SK-N-SH (cell line): ENCODE results near the gene RNU7-1. TPM values are rescaled to one million over a fixed set of nuclear protein-coding genes. Genes with fewer than 3 reads are reported as not detected.

Source experiments
- CTCF ChIA-PET: fragments of 300-600, 350-600 bp; formaldehyde crosslinking; extraction: SDS; loops from one replicate; lab custom pipeline; 2021; lab: Yijun Ruan, JAX
- POLR2A ChIA-PET: fragments of 350-600 bp; sonication (Branson Sonifier 250); formaldehyde crosslinking; extraction: SDS; loops from one replicate; lab custom pipeline; 2020; ENCODE audit warnings: antibody characterized with exemption, inconsistent platforms; lab: Yijun Ruan, JAX
- DNase-seq: peaks from one replicate; pipeline ENCODE4 v3.0.0; 2012
- H2AFZ ChIP-seq: fragments of 200-600 bp; sonication (generic); 2 replicates; pipeline ENCODE4 v1.8.1; 2016; ENCODE audit warnings: antibody characterized with exemption, mild to moderate bottlenecking, low read depth
- H3F3A ChIP-seq: fragments of 200-600 bp; sonication (generic); replicated peaks from 2 replicates; pipeline ENCODE3; 2016; ENCODE audit warnings: antibody characterized with exemption, mild to moderate bottlenecking; ENCODE audit not compliant: insufficient read depth
- H3K27ac ChIP-seq, 2 experiments: fragments of 200-500 bp in 1 of 2; fragments of 200-600 bp in 1 of 2; sonication (Bioruptor generic) in 1 of 2; sonication (generic), shearing (Covaris generic) in 1 of 2; 2 replicates each; pipeline versions ENCODE4 v1.5.1 to v1.6.1; 2014 to 2016; ENCODE audit warnings: low read depth in 2 of 2, inconsistent platforms in 1 of 2, low read length in 1 of 2, mild to moderate bottlenecking in 1 of 2, mixed read lengths in 1 of 2
- H3K27me3 ChIP-seq: fragments of 200-600 bp; sonication (generic), shearing (Covaris generic); 2 replicates; pipeline ENCODE4 v1.6.1; 2016; ENCODE audit warnings: mixed run types; ENCODE audit not compliant: insufficient read depth
- H3K36me3 ChIP-seq, 2 experiments: fragments of 200-500 bp in 1 of 2; fragments of 200-600 bp in 1 of 2; sonication (Bioruptor generic) in 1 of 2; sonication (generic) in 1 of 2; replicated peaks in 1 of 2; 2 replicates each; pipeline versions ENCODE3 to v1.5.1; 2014 to 2016; ENCODE audit warnings: low read length in 1 of 2, mild to moderate bottlenecking in 1 of 2; ENCODE audit not compliant: insufficient read depth in 2 of 2, control insufficient read depth in 1 of 2
- H3K4me1 ChIP-seq, 2 experiments: fragments of 200-500 bp in 1 of 2; fragments of 200-600 bp in 1 of 2; sonication (Bioruptor generic) in 1 of 2; sonication (generic), shearing (Covaris generic) in 1 of 2; 2 replicates each; pipeline versions ENCODE4 v1.5.1 to v1.6.1; 2014 to 2016; ENCODE audit warnings: low read depth in 1 of 2, low read length in 1 of 2, mixed run types in 1 of 2; ENCODE audit not compliant: insufficient read depth in 2 of 2, control insufficient read depth in 1 of 2
- H3K4me2 ChIP-seq: fragments of 200-600 bp; sonication (generic), shearing (Covaris generic); 2 replicates; pipeline ENCODE4 v1.6.1; 2017; ENCODE audit warnings: mixed run types
- H3K4me3 ChIP-seq, 2 experiments: fragments of 200-500 bp in 1 of 2; fragments of 200-600 bp in 1 of 2; sonication (Bioruptor generic) in 1 of 2; sonication (generic), shearing (Covaris generic) in 1 of 2; 2 replicates each; pipeline versions ENCODE4 v1.5.1 to v1.8.1; 2014 to 2016; ENCODE audit warnings: low read depth in 2 of 2, inconsistent platforms in 1 of 2, low read length in 1 of 2, mild to moderate bottlenecking in 1 of 2, mixed read lengths in 1 of 2, moderate library complexity in 1 of 2
- H3K79me2 ChIP-seq: fragments of 200-600 bp; sonication (generic); 2 replicates; pipeline ENCODE4 v1.8.1; 2017; ENCODE audit warnings: mild to moderate bottlenecking; ENCODE audit not compliant: insufficient read depth
- H3K9ac ChIP-seq: fragments of 200-600 bp; sonication (generic); 2 replicates; pipeline ENCODE4 v1.6.1; 2017; ENCODE audit warnings: mixed run types
- H3K9me2 ChIP-seq: fragments of 200-600 bp; sonication (generic); 2 replicates; pipeline ENCODE4 v1.6.1; 2017; ENCODE audit warnings: mixed run types
- H3K9me3 ChIP-seq: fragments of 200-600 bp; sonication (generic); 2 replicates; pipeline ENCODE4 v1.6.1; 2017; ENCODE audit warnings: mixed run types, mild to moderate bottlenecking, moderate library complexity
- H4K20me1 ChIP-seq: fragments of 200-600 bp; sonication (generic); 2 replicates; pipeline ENCODE4 v1.6.1; 2017; ENCODE audit warnings: mild to moderate bottlenecking, mixed run types; ENCODE audit not compliant: insufficient read depth
- CHD2 ChIP-seq: fragments of 150-350 bp; IDR thresholded peaks from 2 replicates; pipeline ENCODE4 v1.6.1; 2018; ENCODE audit warnings: low read length; ENCODE audit not compliant: partially characterized antibody
- EP300 ChIP-seq, 2 experiments: IDR thresholded peaks; 2 replicates each; pipeline versions ENCODE4 v1.4.0 to v1.6.1; 2012; ENCODE audit warnings: borderline replicate concordance in 1 of 2, low read depth in 1 of 2, low read length in 1 of 2
- EZH2phosphoT487 ChIP-seq: fragments of 200-600 bp; sonication (generic); IDR thresholded peaks from 2 replicates; pipeline ENCODE4 v1.6.1; 2017; ENCODE audit warnings: low read depth, mixed run types, mild to moderate bottlenecking, antibody characterized with exemption, moderate library complexity, borderline replicate concordance
- GABPA ChIP-seq: IDR thresholded peaks from 2 replicates; pipeline ENCODE4 v1.4.0; 2012; ENCODE audit warnings: low read depth, mild to moderate bottlenecking
- NRF1 ChIP-seq: IDR thresholded peaks from 2 replicates; pipeline ENCODE4 v1.6.1; 2012; ENCODE audit warnings: low read depth, mild to moderate bottlenecking, low read length
- RAD21 ChIP-seq: IDR thresholded peaks from 2 replicates; pipeline ENCODE4 v1.6.1; 2012; ENCODE audit warnings: mild to moderate bottlenecking, low read length
- RXRA ChIP-seq: IDR thresholded peaks from 2 replicates; pipeline ENCODE4 v1.4.0; 2012; ENCODE audit warnings: low read depth, mild to moderate bottlenecking, borderline replicate concordance
- SIN3A ChIP-seq: IDR thresholded peaks from 2 replicates; pipeline ENCODE4 v1.6.1; 2012; ENCODE audit warnings: low read depth, mild to moderate bottlenecking, low read length, moderate library complexity, borderline replicate concordance
- SMC3 ChIP-seq: IDR thresholded peaks from 2 replicates; pipeline ENCODE4 v1.6.1; 2012; ENCODE audit warnings: low read depth, low read length, improper control_type of control experiment
- TAF1 ChIP-seq: IDR thresholded peaks from 2 replicates; pipeline ENCODE4 v1.6.1; 2012; ENCODE audit warnings: low read depth, mild to moderate bottlenecking, low read length, moderate library complexity, borderline replicate concordance
- YY1 ChIP-seq: IDR thresholded peaks from 2 replicates; pipeline ENCODE4 v1.4.0; 2012; ENCODE audit warnings: low read depth, mild to moderate bottlenecking
- WGBS: methylation state at CpG from one replicate; pipeline ENCODE4 v1.1.6; 2017; ENCODE audit warnings: low lambda C conversion rate; 5-methylcytosine and 5-hydroxymethylcytosine counted together
- polyA plus RNA-seq, 3 experiments: library from polyadenylated mRNA; depleted of rRNA; stranded (reverse); fragments of >200 nt; gene quantifications; 2 replicates each; pipeline ENCODE4 v1.2.3, GENCODE V29; 2012
- TF ChIP-seq, protein P1 (sequence below): IDR thresholded peaks from 2 replicates; pipeline ENCODE4 v1.4.0; 2012; ENCODE audit warnings: low read depth, borderline replicate concordance
- TF ChIP-seq, protein P2 (sequence below): IDR thresholded peaks from 2 replicates; pipeline ENCODE4 v1.4.0; 2012; ENCODE audit warnings: low read depth, borderline replicate concordance

The RNU7-1 gene
- polyA plus RNA-seq, 1 of the 3 experiments (the other 2 are of a cell fraction) = not detected

DNA sequence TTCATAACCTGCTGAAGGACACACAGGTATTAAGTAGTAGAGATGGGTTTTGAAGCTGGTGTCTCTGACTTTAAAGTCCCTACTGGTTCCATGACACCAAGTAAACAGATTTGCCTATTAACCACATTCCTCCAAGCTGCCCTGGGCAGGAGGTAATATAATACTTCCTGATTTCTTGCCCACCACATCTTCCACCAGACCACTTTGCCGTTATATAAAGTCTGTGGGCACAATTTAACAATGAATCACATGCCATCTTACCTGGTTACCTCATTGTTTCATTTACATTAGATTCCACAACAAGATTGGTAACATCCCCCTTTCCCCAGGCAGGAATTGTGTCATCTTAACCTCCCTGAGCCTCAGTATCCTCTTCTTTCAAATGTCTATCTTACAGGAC is 39.9 kb upstream of the RNU7-1 start:
- Histone ChIP-seq H3K9me3 (no peaks in the 10 kb centered on the region), H4K20me1 (no peaks in the 10 kb centered on the region), H3K9me2 (no peaks in the 10 kb centered on the region), H2AFZ (peak overlapping the region; percentile 99), H3K27ac (no peak overlapping the region; a peak in 1 of 4 replicates), H3K79me2 (no peaks in the 10 kb centered on the region), H3K4me2 (peak overlapping the region; percentile 99; the same call in 1 of the 2 replicates), H3K36me3 (peaks cover 0 to 5% of the 10 kb centered on the region in 2 experiments), H3K27me3 (no peaks in the 10 kb centered on the region), H3K4me3 (no peak overlapping the region), H3F3A (no peaks in the 10 kb centered on the region), H3K9ac (0 out of 2 replicates have a peak overlapping the region, but pooled peaks have one; percentile 97), H3K4me1 (peaks cover 9 to 10% of the 10 kb centered on the region in 2 experiments; a peak in 2 of 4 replicates)
- TF ChIP-seq, protein P1, sequence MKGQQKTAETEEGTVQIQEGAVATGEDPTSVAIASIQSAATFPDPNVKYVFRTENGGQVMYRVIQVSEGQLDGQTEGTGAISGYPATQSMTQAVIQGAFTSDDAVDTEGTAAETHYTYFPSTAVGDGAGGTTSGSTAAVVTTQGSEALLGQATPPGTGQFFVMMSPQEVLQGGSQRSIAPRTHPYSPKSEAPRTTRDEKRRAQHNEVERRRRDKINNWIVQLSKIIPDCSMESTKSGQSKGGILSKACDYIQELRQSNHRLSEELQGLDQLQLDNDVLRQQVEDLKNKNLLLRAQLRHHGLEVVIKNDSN = no peak
- no peak for TF ChIP-seq YY1
- no peak for TF ChIP-seq SIN3A
- TF ChIP-seq RXRA = no peak
- no peak for TF ChIP-seq NRF1
- no peak for TF ChIP-seq TAF1
- no peak for TF ChIP-seq SMC3
- no peak for TF ChIP-seq EZH2phosphoT487
- no peak for TF ChIP-seq EP300 (IDR thresholded peaks at IDR 0.05; ENCODE audit: borderline replicate concordance in 1 of 2, low read depth in 1 of 2, low read length in 1 of 2)
- TF ChIP-seq CHD2 = no peak
- TF ChIP-seq, protein P2, sequence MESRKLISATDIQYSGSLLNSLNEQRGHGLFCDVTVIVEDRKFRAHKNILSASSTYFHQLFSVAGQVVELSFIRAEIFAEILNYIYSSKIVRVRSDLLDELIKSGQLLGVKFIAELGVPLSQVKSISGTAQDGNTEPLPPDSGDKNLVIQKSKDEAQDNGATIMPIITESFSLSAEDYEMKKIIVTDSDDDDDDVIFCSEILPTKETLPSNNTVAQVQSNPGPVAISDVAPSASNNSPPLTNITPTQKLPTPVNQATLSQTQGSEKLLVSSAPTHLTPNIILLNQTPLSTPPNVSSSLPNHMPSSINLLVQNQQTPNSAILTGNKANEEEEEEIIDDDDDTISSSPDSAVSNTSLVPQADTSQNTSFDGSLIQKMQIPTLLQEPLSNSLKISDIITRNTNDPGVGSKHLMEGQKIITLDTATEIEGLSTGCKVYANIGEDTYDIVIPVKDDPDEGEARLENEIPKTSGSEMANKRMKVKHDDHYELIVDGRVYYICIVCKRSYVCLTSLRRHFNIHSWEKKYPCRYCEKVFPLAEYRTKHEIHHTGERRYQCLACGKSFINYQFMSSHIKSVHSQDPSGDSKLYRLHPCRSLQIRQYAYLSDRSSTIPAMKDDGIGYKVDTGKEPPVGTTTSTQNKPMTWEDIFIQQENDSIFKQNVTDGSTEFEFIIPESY = no peak
- TF ChIP-seq GABPA = no peak
- TF ChIP-seq RAD21 = no peak
- ChIA-PET CTCF (interaction anchor here (0.6 to 2.7 kb wide), 4 partner anchors 12 to 31 kb away, joined by 3 to 17 read pairs (median 8); partner anchors contain the start of gene SPSB2), POLR2A (interaction anchor here (1.4 kb wide), 1 partner anchor 31 kb away, joined by 3 read pairs; the partner anchor contains the start of gene SPSB2)
- DNase-seq = no peak
- 87% methylated on average over 1 of the region's 1 CpG for WGBS
